GM12801 (cell line): ENCODE measurements around the gene ITIH4.

Experiments used
- TF ChIP-seq, protein P1 (sequence below): IDR thresholded peaks from one replicate; pipeline ENCODE4 v1.5.1; 2011; ENCODE audit warnings: control low read depth; ENCODE audit not compliant: insufficient read length; ENCODE audit errors: extremely low read depth

The ITIH4 gene

GRCh38 chr3:52798376-52798977 lies 32.0 kb downstream of the ITIH4 start:
- TF ChIP-seq, protein P1, sequence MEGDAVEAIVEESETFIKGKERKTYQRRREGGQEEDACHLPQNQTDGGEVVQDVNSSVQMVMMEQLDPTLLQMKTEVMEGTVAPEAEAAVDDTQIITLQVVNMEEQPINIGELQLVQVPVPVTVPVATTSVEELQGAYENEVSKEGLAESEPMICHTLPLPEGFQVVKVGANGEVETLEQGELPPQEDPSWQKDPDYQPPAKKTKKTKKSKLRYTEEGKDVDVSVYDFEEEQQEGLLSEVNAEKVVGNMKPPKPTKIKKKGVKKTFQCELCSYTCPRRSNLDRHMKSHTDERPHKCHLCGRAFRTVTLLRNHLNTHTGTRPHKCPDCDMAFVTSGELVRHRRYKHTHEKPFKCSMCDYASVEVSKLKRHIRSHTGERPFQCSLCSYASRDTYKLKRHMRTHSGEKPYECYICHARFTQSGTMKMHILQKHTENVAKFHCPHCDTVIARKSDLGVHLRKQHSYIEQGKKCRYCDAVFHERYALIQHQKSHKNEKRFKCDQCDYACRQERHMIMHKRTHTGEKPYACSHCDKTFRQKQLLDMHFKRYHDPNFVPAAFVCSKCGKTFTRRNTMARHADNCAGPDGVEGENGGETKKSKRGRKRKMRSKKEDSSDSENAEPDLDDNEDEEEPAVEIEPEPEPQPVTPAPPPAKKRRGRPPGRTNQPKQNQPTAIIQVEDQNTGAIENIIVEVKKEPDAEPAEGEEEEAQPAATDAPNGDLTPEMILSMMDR: no peak

DNA sequence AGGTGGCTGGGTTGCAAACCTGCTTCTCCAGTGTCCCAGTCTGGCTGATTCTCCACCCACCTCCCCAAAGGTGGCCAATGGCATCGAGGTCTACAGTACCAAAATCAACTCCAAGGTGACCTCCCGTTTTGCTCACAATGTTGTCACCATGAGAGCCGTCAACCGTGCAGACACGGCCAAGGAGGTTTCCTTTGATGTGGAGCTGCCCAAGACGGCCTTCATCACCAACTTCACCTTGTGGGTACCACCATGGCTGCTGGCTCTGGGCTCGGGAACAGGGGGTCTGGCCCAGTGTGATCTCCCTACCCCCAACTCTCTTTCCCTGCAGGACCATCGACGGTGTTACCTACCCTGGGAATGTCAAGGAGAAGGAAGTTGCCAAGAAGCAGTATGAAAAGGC lies 34.1 kb downstream of the ITIH4 start:
- TF ChIP-seq, protein P1: no peak

DNA sequence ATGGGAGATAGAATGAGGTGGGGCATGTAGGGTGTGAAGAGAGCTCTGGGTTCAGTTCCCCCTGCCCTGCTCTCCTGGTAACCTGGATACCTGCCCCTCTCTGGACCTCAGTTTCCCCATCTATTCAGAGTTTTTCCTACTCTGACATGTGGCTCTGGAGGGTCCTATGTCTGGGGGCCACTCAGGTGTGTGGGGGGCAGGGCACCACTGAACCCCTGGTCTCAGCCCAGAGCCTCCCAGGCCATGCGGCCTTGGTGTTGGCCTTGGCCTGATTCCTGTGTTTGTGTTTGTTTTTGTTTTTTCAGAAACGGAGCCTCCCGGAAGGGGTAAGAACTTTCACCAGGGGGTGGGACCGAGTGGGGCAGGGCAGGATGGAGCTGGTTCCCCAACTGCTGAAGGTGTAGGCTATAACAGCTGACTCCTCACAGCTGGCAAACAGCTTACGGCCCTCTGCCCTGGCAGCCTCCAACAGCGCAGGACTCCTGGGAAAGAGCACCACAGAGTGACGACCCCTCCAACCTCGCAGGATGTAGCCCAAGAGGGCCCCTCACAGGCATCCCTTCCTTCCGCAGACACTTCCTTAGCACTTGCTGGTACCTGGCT lies 35.1 kb downstream of the ITIH4 start:
- TF ChIP-seq, protein P1: no peak

DNA sequence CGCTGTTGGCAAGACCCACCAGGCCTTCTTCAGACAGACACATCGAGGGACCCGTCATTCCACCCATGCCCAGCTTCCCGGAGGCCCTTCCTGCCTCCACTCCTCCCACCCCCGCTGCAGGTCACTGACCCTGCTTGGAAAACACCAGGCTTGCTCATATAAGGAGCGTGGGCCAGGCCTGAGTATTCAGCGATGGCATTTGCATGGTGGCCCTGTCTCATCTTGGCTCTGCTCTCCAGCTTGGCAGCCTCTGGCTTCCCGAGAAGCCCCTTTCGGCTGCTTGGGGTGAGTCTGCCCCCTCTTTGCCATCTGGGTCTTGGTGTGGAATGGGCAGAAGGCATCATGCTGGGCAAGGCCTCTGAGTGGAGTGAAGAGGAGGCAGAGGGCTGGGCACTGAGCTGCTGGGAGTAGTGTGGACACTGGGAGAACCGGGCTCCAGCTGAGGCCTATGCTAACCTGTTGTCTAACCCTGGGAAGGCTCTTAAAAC lies 35.8 kb downstream of the ITIH4 start, which contains the start of gene ITIH3:
Gene ITIH3 (plus strand): TSS at position 185 of the 488 bp plus-strand sequence. CDS start 8 bp downstream, at position 193.
- TF ChIP-seq, protein P1: no peak

- TF ChIP-seq, protein P1: no peak
Measured at GRCh38 chr3:52793702-52794611, 36.5 kb downstream of the ITIH4 start.

GRCh38 chr3:52792961-52793695 lies 37.3 kb downstream of the ITIH4 start:
- TF ChIP-seq, protein P1: no peak
